Aorta (tissue), 5 donors: Measurements from ENCODE around the gene LRRC4B. TPM values are rescaled to one million over a fixed set of nuclear protein-coding genes. Genes with fewer than 3 reads are reported as not detected.

Source experiments
- ATAC-seq: fragments of 200-7000 bp; cut with Tn5 transposase; one replicate; pipeline ENCODE4 v1.9.1; 2022; ENCODE audit warnings: moderate library complexity; ENCODE audit not compliant: low FRiP score
- DNase-seq, 2 donors: peaks; one replicate each; pipeline ENCODE4 v3.0.0-alpha.2; 2020
- H3K27ac ChIP-seq, 2 donors: one replicate each; pipeline ENCODE4 v1.5.1; 2013; ENCODE audit warnings: low read length in 2 of 2, mild to moderate bottlenecking in 2 of 2, moderate library complexity in 2 of 2, control low read depth in 1 of 2, inconsistent platforms in 1 of 2, low read depth in 1 of 2
- H3K27me3 ChIP-seq, 2 donors: one replicate each; pipeline ENCODE4 v1.6.1; 2013; ENCODE audit warnings: control low read depth in 1 of 2, low read length in 1 of 2, mild to moderate bottlenecking in 1 of 2, moderate library complexity in 1 of 2; ENCODE audit not compliant: insufficient read depth in 2 of 2, control insufficient read depth in 1 of 2
- H3K36me3 ChIP-seq, 2 donors: one replicate each; pipeline ENCODE4 v1.6.1; 2013; ENCODE audit warnings: control low read depth in 1 of 2, low read length in 1 of 2, mild to moderate bottlenecking in 1 of 2; ENCODE audit not compliant: insufficient read depth in 2 of 2, control insufficient read depth in 1 of 2
- H3K4me1 ChIP-seq, 2 donors: one replicate each; pipeline ENCODE4 v1.6.1; 2013; ENCODE audit warnings: low read length in 2 of 2, control low read depth in 1 of 2, mild to moderate bottlenecking in 1 of 2, moderate library complexity in 1 of 2; ENCODE audit not compliant: insufficient read depth in 2 of 2, control insufficient read depth in 1 of 2
- H3K4me3 ChIP-seq, 2 donors: one replicate each; pipeline ENCODE4 v1.5.1; 2013; ENCODE audit warnings: low read length in 2 of 2, control low read depth in 1 of 2, mild to moderate bottlenecking in 1 of 2
- H3K9me3 ChIP-seq: one replicate; pipeline ENCODE4 v1.6.1; 2013; ENCODE audit warnings: mild to moderate bottlenecking, low read length; ENCODE audit not compliant: control insufficient read depth
- WGBS, 2 donors: extraction: QIAGEN DNeasy Blood & Tissue Kit; methylation state at CpG; one replicate each; pipeline ENCODE4 v1.1.7; 2013; 5-methylcytosine and 5-hydroxymethylcytosine counted together
- intact Hi-C, 2 donors: fragments of 100-400 bp; cut with DNase I; formaldehyde crosslinking; loops; one replicate each; pipeline versions ENCODE4 v1.14.2 to v1.15.0; 2022
- polyA plus RNA-seq, 2 donors: library from polyadenylated mRNA; stranded (reverse); fragments of 200-250 nt; gene quantifications; one replicate each; pipeline ENCODE4 v1.2.3, GENCODE V29; 2013
- total RNA-seq, 2 donors: library from RNA; stranded (reverse); fragmentation: NEBNext Ultra II Directional; extraction: Animal tissue kit (Norgen Biotek cat#: 25700); gene quantifications; one replicate each; pipeline ENCODE4 v1.2.1, GENCODE V29; 2021
- donor health status: healthy with polysubstance abuse.
- donor health status: Bipolar disorder and iron deficiency.
- donor health status: DM: no; HTN: no; CAD: no.
- donor health status: DM: no; HTN: no; CAD: no.
- donor health status: DM: yes; HTN: yes; CAD: no.

Gene LRRC4B
- total and polyA plus RNA-seq, 4 donors: 0.63 to 12.2 (median 3.7) TPM

DNA sequence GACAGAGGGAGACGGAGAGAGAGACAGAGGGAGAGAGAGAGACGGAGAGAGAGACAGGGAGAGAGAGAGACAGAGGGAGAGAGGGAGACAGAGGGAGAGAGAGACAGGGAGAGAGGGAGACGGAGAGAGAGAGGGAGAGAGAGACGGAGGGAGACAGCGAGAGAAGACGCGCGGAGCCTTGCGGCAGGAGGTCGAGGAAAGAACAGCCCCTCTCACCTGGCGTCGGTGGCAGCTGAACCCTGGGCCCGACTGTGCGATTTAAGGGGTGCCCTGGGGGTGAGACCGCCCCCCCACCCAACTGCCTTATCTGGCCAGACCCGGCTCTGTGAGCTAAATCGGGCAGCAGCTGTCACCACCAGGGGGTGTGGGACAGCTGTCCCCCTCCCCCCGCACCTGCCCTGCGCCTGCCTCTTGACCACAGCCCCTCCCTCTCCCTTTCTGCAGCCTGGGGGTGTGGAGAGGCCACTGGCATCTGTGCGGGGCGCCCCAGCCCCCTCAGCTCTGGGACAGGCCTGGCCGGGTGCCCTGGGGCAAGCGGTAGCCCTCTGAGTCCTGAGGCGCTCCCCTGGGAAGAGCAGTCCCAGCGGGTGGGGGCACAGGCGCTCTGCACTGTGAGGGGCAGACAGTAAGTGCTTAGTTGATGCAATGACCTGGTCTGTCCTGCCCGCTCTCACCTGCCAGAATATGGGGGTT lies 68.0 kb downstream of the LRRC4B start:
- Histone ChIP-seq H3K27ac (no peak overlapping the region), H3K4me3 (no peak overlapping the region), H3K4me1 (no peaks in the 10 kb centered on the region), H3K36me3 (no peaks in the 10 kb centered on the region), H3K9me3 (no peaks in the 10 kb centered on the region), H3K27me3 (no peaks in the 10 kb centered on the region)
- ATAC-seq (peak; percentile 48), DNase-seq (peak; percentile 51 to 67)
- 34 to 46% methylated on average over 25 to 27 of the region's 27 CpGs for WGBS, 2 donors
- intact Hi-C loops: no loop called here

- H3K4me3 ChIP-seq: no peak overlapping the region
- WGBS, 2 donors: 72 to 74% methylated on average over 11 of the region's 11 CpGs
- ATAC-seq: no peak
- intact Hi-C loops: no loop called here
- H3K36me3 ChIP-seq: no peaks in the 10 kb centered on the region
- H3K4me1 ChIP-seq: no peaks in the 10 kb centered on the region
- no peak overlapping the region for H3K27ac ChIP-seq
- peak in 1 of 2 donors; percentile 1 for DNase-seq
- no peaks in the 10 kb centered on the region for H3K27me3 ChIP-seq
- H3K9me3 ChIP-seq: no peaks in the 10 kb centered on the region
These were observed 69.8 kb downstream of the LRRC4B start for GRCh38 chr19:50498219-50499056.

GRCh38 chr19:50497022-50497405 lies 71.2 kb downstream of the LRRC4B start:
- WGBS, 2 donors: 62 to 73% methylated on average over 8 of the region's 8 CpGs
- Histone ChIP-seq H3K4me1 (no peaks in the 10 kb centered on the region), H3K27me3 (no peaks in the 10 kb centered on the region), H3K4me3 (no peak overlapping the region), H3K9me3 (no peaks in the 10 kb centered on the region), H3K36me3 (no peaks in the 10 kb centered on the region), H3K27ac (no peak overlapping the region)
- DNase-seq: peak; percentile 36 to 47
- intact Hi-C loops: no loop called here
- no peak for ATAC-seq

DNA sequence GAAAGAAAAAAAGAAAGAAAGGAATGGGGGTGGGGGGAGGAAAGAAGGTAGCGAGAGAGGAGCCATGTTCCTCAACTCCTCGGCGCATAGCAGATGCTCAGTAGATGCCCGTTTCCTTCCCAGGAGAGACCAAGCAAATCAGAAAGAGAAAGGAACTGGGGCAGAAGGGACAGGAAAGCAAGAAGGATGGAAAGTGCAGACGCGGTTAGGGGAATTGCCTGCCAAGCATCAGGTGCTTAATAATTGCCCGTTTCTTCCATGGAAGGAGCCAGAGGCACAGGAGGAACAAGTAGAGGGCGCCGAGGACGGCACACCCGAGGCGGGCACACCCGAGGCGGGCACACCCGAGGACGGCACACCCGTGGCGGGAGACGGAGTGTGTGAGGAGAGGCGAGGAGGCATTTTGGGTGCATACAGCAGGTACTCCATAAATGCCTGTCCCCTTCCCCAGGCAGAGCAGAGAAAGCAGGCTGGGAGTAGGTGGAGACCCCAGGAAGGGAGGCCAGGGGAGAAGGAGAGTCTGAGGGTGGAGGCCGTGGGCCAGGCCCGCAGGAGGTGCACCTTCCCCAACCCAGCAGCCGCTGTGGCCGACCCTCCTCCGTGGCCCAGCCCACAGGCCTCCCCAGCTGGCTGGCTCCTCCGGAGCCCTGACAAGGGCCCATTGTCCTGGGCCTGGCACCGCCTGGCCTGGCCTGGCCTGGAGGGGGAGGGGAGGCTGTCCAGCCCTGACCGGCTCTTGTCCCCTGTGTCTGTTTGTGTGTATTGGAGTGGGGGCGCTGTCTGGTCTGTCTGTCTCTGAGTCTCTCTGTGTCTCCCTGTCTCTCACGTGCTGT lies 71.8 kb downstream of the LRRC4B start:
- peak; percentile 48 for ATAC-seq
- intact Hi-C loops: no loop called here
- H3K4me1 ChIP-seq: no peaks in the 10 kb centered on the region
- WGBS, 2 donors: 68 to 72% methylated on average over 22 to 30 of the region's 30 CpGs
- no peak overlapping the region for H3K27ac ChIP-seq
- H3K9me3 ChIP-seq: no peaks in the 10 kb centered on the region
- no peaks in the 10 kb centered on the region for H3K36me3 ChIP-seq
- DNase-seq: peak; percentile 24 to 58
- no peak overlapping the region for H3K4me3 ChIP-seq
- H3K27me3 ChIP-seq: no peaks in the 10 kb centered on the region

GRCh38 chr19:50495020-50495531 lies 73.2 kb downstream of the LRRC4B start:
- H3K4me3 ChIP-seq: no peak overlapping the region
- no peaks in the 10 kb centered on the region for H3K36me3 ChIP-seq
- H3K27me3 ChIP-seq: no peaks in the 10 kb centered on the region
- H3K27ac ChIP-seq: no peak overlapping the region
- no peak for ATAC-seq
- DNase-seq: no peak
- H3K4me1 ChIP-seq: no peaks in the 10 kb centered on the region
- intact Hi-C loops: no loop called here
- WGBS, 2 donors: 88 to 96% methylated on average over 5 of the region's 5 CpGs
- no peaks in the 10 kb centered on the region for H3K9me3 ChIP-seq

GRCh38 chr19:50494186-50495019 lies 73.8 kb downstream of the LRRC4B start:
- 56 to 62% methylated on average over 6 to 7 of the region's 7 CpGs for WGBS, 2 donors
- Histone ChIP-seq H3K36me3 (no peaks in the 10 kb centered on the region), H3K27ac (no peak overlapping the region), H3K9me3 (no peaks in the 10 kb centered on the region), H3K27me3 (no peaks in the 10 kb centered on the region), H3K4me1 (no peaks in the 10 kb centered on the region), H3K4me3 (no peak overlapping the region)
- DNase-seq (peak in 1 of 2 donors; percentile 46), ATAC-seq (no peak)
- intact Hi-C loops: no loop called here

GRCh38 chr19:50493171-50493570 lies 75.1 kb downstream of the LRRC4B start:
- Histone ChIP-seq H3K4me1 (no peaks in the 10 kb centered on the region), H3K4me3 (no peak overlapping the region), H3K36me3 (no peaks in the 10 kb centered on the region), H3K27me3 (no peaks in the 10 kb centered on the region), H3K9me3 (no peaks in the 10 kb centered on the region), H3K27ac (no peak overlapping the region)
- no peak for ATAC-seq
- intact Hi-C loops: no loop called here
- peak; percentile 13 to 37 for DNase-seq
- WGBS, 2 donors: 60 to 65% methylated on average over 6 to 8 of the region's 8 CpGs
